ENCODE results near the gene MTA3. TPM values are rescaled to one million over a fixed set of nuclear protein-coding genes. Genes with fewer than 3 reads are reported as not detected.

MTA3 gene
- total and polyA plus RNA-seq, 2 experiments from 2014 or later, result 52.2 to 52.9 TPM

DNA sequence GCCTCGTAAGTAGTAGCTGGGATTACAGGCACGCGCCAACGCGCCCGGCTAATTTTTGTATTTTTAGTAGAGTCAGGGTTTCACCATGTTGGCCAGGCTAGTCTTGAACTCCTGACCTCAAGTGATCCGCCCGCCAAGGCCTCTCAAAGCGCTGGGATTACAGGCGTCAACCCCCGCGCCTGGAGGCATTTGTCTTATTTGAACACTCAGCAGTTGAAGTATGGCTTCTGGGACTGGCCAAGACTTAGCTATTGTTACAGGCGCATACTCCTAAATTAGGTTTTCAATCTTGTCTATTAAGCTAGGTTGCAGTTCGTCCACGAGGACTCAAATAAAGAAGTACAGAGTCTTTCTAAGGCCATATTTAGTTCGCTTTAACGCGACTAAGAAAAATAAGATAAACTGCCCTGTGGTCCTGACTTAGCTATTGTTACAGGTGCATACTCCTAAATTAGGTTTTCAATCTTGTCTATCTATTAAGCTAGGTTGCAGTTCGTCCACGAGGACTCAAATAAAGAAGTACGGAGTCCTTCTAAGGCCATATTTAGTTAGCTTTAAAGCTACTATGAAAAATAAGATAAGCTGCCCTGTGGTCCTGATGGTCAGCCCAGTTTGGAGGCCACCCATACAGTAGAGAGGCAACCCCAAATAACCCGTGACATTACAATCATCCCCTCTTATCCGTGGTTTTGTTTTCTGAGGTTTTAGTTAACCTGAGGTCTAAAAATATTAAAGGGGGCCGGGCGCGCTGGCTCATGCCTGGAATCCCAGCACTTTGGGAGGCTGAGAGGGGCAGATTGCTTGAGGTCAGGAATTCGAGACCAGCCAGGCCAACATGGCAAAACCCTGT is 20.8 kb upstream of the MTA3 start:
- no peak for DNase-seq (ENCODE audit: low read depth in 1 of 2, low spot score in 1 of 2)
- Histone ChIP-seq H3K9me3 (ENCODE audit: low read depth) (no peaks in the 10 kb centered on the region), H3K27me3 (no peaks in the 10 kb centered on the region), H3K4me3 (no peak overlapping the region), H3K27ac (no peak overlapping the region), H3K4me1 (ENCODE audit: low read depth) (peaks cover 7% of the 10 kb centered on the region), H3K36me3 (no peaks in the 10 kb centered on the region)
- TF ChIP-seq, protein P1, sequence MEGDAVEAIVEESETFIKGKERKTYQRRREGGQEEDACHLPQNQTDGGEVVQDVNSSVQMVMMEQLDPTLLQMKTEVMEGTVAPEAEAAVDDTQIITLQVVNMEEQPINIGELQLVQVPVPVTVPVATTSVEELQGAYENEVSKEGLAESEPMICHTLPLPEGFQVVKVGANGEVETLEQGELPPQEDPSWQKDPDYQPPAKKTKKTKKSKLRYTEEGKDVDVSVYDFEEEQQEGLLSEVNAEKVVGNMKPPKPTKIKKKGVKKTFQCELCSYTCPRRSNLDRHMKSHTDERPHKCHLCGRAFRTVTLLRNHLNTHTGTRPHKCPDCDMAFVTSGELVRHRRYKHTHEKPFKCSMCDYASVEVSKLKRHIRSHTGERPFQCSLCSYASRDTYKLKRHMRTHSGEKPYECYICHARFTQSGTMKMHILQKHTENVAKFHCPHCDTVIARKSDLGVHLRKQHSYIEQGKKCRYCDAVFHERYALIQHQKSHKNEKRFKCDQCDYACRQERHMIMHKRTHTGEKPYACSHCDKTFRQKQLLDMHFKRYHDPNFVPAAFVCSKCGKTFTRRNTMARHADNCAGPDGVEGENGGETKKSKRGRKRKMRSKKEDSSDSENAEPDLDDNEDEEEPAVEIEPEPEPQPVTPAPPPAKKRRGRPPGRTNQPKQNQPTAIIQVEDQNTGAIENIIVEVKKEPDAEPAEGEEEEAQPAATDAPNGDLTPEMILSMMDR (IDR thresholded peaks at IDR 0.05; ENCODE audit: low read depth, low read length), result no peak

DNA sequence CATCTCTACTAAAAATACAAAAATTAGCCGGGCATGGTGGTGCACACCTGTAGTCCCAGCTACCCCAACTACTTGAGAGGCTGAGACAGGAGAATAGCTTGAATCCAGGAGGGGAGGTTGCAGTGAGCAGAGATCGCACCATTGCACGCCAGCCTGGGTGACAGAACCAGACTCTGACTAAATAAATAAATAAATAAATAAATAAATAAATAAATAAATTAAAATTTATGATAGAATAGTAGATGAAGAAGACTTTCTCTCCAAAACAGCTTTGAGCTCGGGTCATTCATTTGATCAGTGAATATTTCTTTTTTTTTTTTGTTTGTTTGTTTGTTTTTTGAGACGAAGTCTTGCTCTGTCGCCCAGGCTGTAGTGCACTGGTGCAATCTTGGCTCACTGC is 17.6 kb upstream of the MTA3 start:
- peaks cover 2% of the 10 kb centered on the region for H3K4me1 ChIP-seq (ENCODE audit: low read depth)
- TF ChIP-seq, protein P1 (IDR thresholded peaks at IDR 0.05; ENCODE audit: low read depth, low read length), result no peak

DNA sequence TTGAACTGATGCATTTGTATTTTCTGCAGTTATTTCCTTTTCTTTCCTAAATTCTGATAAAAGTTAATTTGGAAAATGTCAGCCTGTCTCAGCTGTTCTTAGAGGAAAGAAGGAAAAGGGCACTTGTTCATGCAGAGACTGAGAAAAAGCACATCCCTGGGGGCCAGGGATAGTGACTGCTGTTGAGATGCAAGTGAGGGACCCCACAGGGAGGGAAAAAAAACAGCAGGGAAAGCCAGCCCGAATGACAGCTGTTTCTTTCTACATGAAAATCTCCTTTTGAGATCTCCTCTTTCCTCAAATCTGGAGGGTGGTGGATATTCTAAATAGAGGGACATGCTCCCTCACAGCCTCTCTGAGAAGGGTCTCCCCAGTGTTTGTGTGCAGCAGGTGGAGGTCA is 14.0 kb upstream of the MTA3 start:
- Histone ChIP-seq H3K36me3 (no peaks in the 10 kb centered on the region), H3K27ac (no peak overlapping the region), H3K4me1 (ENCODE audit: low read depth) (no peaks in the 10 kb centered on the region), H3K27me3 (no peaks in the 10 kb centered on the region), H3K4me3 (no peak overlapping the region), H3K9me3 (ENCODE audit: low read depth) (no peaks in the 10 kb centered on the region)
- no peak for DNase-seq (ENCODE audit: low read depth in 1 of 2, low spot score in 1 of 2)
- TF ChIP-seq, protein P1 (IDR thresholded peaks at IDR 0.05; ENCODE audit: low read depth, low read length), result no peak

More for the DNA sequence above, 17.6 kb upstream of the MTA3 start:
- Histone ChIP-seq H3K4me3 (no peak overlapping the region), H3K36me3 (no peaks in the 10 kb centered on the region), H3K27ac (no peak overlapping the region), H3K9me3 (ENCODE audit: low read depth) (no peaks in the 10 kb centered on the region), H3K27me3 (no peaks in the 10 kb centered on the region)
- DNase-seq (ENCODE audit: low read depth in 1 of 2, low spot score in 1 of 2), result no peak

DNA sequence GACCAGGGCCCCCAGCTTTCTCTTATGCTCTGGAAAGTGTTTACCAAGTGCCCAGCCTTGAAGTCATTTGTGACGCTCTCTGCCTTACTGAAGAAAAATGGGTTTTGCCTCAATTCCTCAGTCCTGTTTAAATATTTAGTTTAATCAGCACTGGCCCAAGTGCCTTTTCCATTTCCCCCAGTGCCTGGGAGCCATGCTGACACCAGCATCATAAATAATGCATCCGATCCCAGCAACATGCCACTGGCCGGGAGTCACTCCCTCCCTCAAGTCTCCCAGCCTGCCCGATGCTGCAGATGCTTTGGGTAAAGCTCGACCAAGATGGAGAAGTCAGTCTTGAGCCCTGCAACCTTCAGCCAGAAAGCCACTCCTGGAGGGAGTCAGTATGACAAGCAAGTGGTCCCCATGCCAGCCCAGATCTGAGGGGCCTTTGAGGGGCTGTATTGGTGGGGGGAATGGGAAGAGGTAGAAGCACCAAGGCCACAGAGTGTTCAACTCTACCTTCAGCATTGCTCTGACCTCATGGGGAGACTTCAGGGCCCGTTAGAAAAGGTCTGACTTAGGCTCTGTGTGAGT is 12.0 kb upstream of the MTA3 start:
- TF ChIP-seq, protein P1 (IDR thresholded peaks at IDR 0.05; ENCODE audit: low read depth, low read length), result no peak
- H3K27me3 ChIP-seq, result no peaks in the 10 kb centered on the region
- H3K4me3 ChIP-seq, result no peak overlapping the region
- H3K9me3 ChIP-seq (ENCODE audit: low read depth), result no peaks in the 10 kb centered on the region
- no peaks in the 10 kb centered on the region for H3K4me1 ChIP-seq (ENCODE audit: low read depth)
- DNase-seq (ENCODE audit: low read depth in 1 of 2, low spot score in 1 of 2), result no peak
- H3K36me3 ChIP-seq, result no peaks in the 10 kb centered on the region
- no peak overlapping the region for H3K27ac ChIP-seq

DNA sequence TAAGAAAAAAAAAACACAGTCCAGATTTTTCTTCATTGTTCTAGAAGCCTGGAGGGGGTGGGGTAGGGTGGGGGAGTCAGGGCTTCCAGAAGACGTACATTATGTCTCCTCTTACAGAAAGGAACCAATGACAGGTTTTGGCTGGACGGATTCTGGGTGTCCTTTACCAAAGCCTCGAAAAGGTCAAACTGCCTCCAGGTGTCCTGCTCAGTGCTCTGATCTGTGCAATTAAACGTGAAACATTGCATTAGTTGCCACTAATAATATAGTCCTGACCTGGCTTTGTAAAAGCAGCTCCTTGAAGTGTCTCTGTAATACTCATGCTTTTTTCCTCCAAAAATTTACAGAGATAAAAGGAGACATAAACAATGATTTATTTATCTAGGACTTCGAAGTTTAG is 11.1 kb upstream of the MTA3 start:
- Histone ChIP-seq H3K27me3 (no peaks in the 10 kb centered on the region), H3K4me1 (ENCODE audit: low read depth) (no peaks in the 10 kb centered on the region), H3K9me3 (ENCODE audit: low read depth) (no peaks in the 10 kb centered on the region), H3K4me3 (no peak overlapping the region), H3K36me3 (no peaks in the 10 kb centered on the region), H3K27ac (no peak overlapping the region)
- no peak for DNase-seq (ENCODE audit: low read depth in 1 of 2, low spot score in 1 of 2)
- TF ChIP-seq, protein P1 (IDR thresholded peaks at IDR 0.05; ENCODE audit: low read depth, low read length), result no peak
